Measurements from ENCODE around the gene VILL.

VILL gene

GRCh38 chr3:37963016-37963415, 27.6 kb upstream of the VILL start:
- TF ChIP-seq CTCF (conservative IDR thresholded peaks at IDR 0.05; ENCODE audit: control insufficient read depth, insufficient read depth, low read depth, low read length), result no peak

GRCh38 chr3:37963635-37964034, 27.0 kb upstream of the VILL start:
- no peak overlapping the region for H3K4me3 ChIP-seq (ENCODE audit: control insufficient read depth, low read depth, low read length)
- no peak for DNase-seq (ENCODE audit: low read depth)
- no peak for TF ChIP-seq CTCF (conservative IDR thresholded peaks at IDR 0.05; ENCODE audit: control insufficient read depth, insufficient read depth, low read depth, low read length)

More at GRCh38 chr3:37963016-37963415, 27.6 kb upstream of the VILL start:
- H3K4me3 ChIP-seq (ENCODE audit: control insufficient read depth, low read depth, low read length), result no peak overlapping the region
- peak; percentile 42 for DNase-seq (ENCODE audit: low read depth)

GRCh38 chr3:37964146-37964545, 26.4 kb upstream of the VILL start:
- DNase-seq (ENCODE audit: low read depth), result no peak
- no peak for TF ChIP-seq CTCF (conservative IDR thresholded peaks at IDR 0.05; ENCODE audit: control insufficient read depth, insufficient read depth, low read depth, low read length)
- H3K4me3 ChIP-seq (ENCODE audit: control insufficient read depth, low read depth, low read length), result no peak overlapping the region

- no peak for TF ChIP-seq CTCF (conservative IDR thresholded peaks at IDR 0.05; ENCODE audit: control insufficient read depth, insufficient read depth, low read depth, low read length)
- DNase-seq (ENCODE audit: low read depth), result no peak
Observed at GRCh38 chr3:37964716-37965115, 25.9 kb upstream of the VILL start.

GRCh38 chr3:37967260-37967881, 23.2 kb upstream of the VILL start:
- TF ChIP-seq CTCF (conservative IDR thresholded peaks at IDR 0.05; ENCODE audit: control insufficient read depth, insufficient read depth, low read depth, low read length), result peak; percentile 94
- H3K4me3 ChIP-seq (ENCODE audit: control insufficient read depth, low read depth, low read length), result no peak overlapping the region
- DNase-seq (ENCODE audit: low read depth), result peak; percentile 63

More at GRCh38 chr3:37964716-37965115, 25.9 kb upstream of the VILL start:
- H3K4me3 ChIP-seq (ENCODE audit: control insufficient read depth, low read depth, low read length), result no peak overlapping the region

GRCh38 chr3:37968199-37968598, 22.4 kb upstream of the VILL start:
- TF ChIP-seq CTCF (conservative IDR thresholded peaks at IDR 0.05; ENCODE audit: control insufficient read depth, insufficient read depth, low read depth, low read length), result no peak
- no peak for DNase-seq (ENCODE audit: low read depth)
- no peak overlapping the region for H3K4me3 ChIP-seq (ENCODE audit: control insufficient read depth, low read depth, low read length)
